Natural killer cell treated with Interleukin-12 subunit alpha and Interleukin-12 subunit beta and Interleukin-15 and Interleukin-18, amount 100 ng/mL, for 72 hours (primary cell): ENCODE results near the gene IL31. TPM values are rescaled to one million over a fixed set of nuclear protein-coding genes. Genes with fewer than 3 reads are reported as not detected.
A peak's percentile ranks its signal among the peaks of the same experiment; 100 is the strongest.

Experiments used
- ATAC-seq, 2 donors: fragments of 150-1000 bp; cut with Tn5 transposase in 1 of 2; sonication (Bioruptor Pico), chemical (Tn5 transposase) in 1 of 2; 2 replicates each; pipeline ENCODE4 v1.10.0; 2021
- DNase-seq: peaks from one replicate; pipeline ENCODE4 v3.0.0; 2022; ENCODE audit warnings: low spot score
- H3K27ac Mint-ChIP-seq, 2 donors: 1 replicate in 1 of 2; 2 replicates in 1 of 2; pipeline ENCODE4 v1.8.0; 2022; ENCODE audit warnings: mixed read lengths in 2 of 2, mild to moderate bottlenecking in 1 of 2, moderate library complexity in 1 of 2
- H3K27me3 Mint-ChIP-seq, 2 donors: 1 replicate in 1 of 2; 2 replicates in 1 of 2; pipeline ENCODE4 v1.8.0; 2022; ENCODE audit warnings: mixed read lengths in 2 of 2
- H3K36me3 Mint-ChIP-seq: one replicate; pipeline ENCODE4 v1.8.0; 2022; ENCODE audit warnings: mixed read lengths
- H3K4me1 Mint-ChIP-seq, 2 donors: 1 replicate in 1 of 2; 2 replicates in 1 of 2; pipeline ENCODE4 v1.8.0; 2022; ENCODE audit warnings: low read depth in 2 of 2, mixed read lengths in 2 of 2, mild to moderate bottlenecking in 1 of 2
- H3K4me3 Mint-ChIP-seq: one replicate; pipeline ENCODE4 v1.8.0; 2022; ENCODE audit warnings: mixed read lengths
- H3K9me3 Mint-ChIP-seq: 2 replicates; pipeline ENCODE4 v1.8.0; 2022; ENCODE audit warnings: mixed read lengths
- total RNA-seq, 2 donors: library from RNA; stranded (reverse); gene quantifications; one replicate each; pipeline ENCODE4 v1.2.3, GENCODE V29; 2022

IL31 gene
- total RNA-seq, 2 donors from 2014 or later, result not detected

DNA sequence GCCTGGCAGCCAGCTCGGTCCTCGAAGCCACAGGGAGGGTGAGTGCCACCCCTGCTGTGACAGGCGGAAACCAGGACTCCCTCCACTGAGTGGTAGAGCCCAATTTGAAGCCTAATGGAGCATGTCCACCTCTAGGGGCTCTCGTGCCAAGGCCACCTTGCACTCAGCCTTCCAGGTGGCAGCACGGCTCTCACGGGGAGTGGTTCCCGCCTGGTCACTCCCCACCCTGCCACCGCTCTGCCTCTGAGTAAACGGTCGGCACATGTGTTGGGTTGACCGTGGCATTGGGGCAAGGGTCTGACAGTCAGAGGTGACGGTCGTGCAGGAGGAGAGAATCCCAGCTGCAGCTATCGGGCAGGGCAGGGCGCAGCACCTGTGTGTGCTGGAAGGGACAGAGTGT lies 34.8 kb downstream of the IL31 start:
- no peaks in the 10 kb centered on the region for H3K27me3 Mint-ChIP-seq
- no peak overlapping the region for H3K27ac Mint-ChIP-seq
- no peaks in the 10 kb centered on the region for H3K9me3 Mint-ChIP-seq
- H3K4me3 Mint-ChIP-seq, result no peak overlapping the region
- DNase-seq (no peak), ATAC-seq (no peak)
- peaks cover 2 to 4% of the 10 kb centered on the region in 2 donors for H3K4me1 Mint-ChIP-seq
- no peaks in the 10 kb centered on the region for H3K36me3 Mint-ChIP-seq

DNA sequence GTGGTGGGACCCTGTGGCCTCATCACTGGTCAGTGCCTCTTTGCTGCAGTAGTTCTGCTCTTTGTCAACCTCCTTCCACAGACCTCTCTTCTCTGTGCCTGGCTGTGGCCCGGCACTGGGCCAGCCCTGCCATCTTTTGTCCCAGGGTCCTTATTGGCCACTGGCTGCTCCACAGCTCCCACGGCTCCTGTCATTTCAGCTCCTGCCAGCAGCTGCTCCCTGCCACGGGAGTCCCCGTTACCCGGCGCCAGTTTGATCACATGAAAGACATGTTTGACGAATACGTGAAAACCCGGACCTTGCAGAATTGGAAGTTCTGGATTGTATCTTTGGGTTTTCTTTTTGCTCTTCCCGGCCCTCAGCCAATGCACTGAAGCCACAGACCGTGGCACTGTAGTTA lies 35.4 kb downstream of the IL31 start:
- Mint-ChIP-seq H3K4me1 (peaks cover under 1 to 2% of the 10 kb centered on the region in 2 donors), H3K4me3 (no peak overlapping the region), H3K27me3 (no peaks in the 10 kb centered on the region), H3K27ac (no peak overlapping the region), H3K36me3 (no peaks in the 10 kb centered on the region), H3K9me3 (no peaks in the 10 kb centered on the region)
- no peak for DNase-seq
- no peak for ATAC-seq

DNA sequence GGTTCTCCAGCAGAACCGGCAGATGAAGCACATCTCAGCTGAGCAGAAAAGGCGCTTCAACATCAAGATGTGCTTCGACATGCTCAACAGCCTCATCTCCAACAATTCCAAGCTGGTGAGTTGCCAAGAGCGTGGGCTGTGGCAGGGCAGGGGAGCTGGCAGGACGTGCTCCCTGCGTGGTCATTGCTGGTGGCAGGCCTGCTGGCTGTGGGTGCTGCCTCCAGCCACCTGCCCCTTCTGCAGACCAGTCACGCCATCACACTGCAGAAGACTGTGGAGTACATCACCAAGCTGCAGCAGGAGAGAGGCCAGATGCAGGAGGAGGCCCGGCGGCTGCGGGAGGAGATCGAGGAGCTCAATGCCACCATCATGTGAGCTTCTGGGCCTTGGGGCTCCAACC lies 35.8 kb downstream of the IL31 start:
- Mint-ChIP-seq H3K4me1 (peaks cover 0 to 2% of the 10 kb centered on the region in 2 donors), H3K9me3 (no peaks in the 10 kb centered on the region), H3K27me3 (no peaks in the 10 kb centered on the region), H3K4me3 (no peak overlapping the region), H3K36me3 (no peaks in the 10 kb centered on the region), H3K27ac (no peak overlapping the region)
- DNase-seq, result no peak
- no peak for ATAC-seq

DNA sequence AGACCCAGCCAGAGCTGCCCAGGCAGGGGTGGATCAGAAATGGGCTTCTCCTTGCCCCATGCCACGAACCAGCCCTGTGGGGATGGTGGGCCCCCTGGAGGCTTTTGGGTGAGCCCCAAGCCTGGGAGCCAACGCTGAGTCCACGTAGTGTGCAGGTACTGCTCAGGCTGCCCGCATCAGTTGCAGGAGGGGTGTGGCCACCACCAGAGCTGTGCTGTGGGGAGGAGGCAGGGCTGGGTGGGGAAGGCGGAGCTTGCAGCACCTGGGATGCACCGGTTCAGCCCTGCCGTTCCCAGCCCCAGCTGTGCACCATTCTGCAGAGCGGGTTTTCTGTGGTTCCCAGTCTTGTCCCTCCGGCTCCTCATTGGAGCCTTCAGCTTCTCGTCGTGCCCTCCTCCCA lies 36.3 kb downstream of the IL31 start:
- Mint-ChIP-seq H3K27ac (no peak overlapping the region), H3K4me3 (no peak overlapping the region), H3K4me1 (peaks cover 0 to 2% of the 10 kb centered on the region in 2 donors), H3K9me3 (no peaks in the 10 kb centered on the region), H3K27me3 (no peaks in the 10 kb centered on the region), H3K36me3 (no peaks in the 10 kb centered on the region)
- peak in 1 of 2 donors; percentile 14 for ATAC-seq
- no peak for DNase-seq

DNA sequence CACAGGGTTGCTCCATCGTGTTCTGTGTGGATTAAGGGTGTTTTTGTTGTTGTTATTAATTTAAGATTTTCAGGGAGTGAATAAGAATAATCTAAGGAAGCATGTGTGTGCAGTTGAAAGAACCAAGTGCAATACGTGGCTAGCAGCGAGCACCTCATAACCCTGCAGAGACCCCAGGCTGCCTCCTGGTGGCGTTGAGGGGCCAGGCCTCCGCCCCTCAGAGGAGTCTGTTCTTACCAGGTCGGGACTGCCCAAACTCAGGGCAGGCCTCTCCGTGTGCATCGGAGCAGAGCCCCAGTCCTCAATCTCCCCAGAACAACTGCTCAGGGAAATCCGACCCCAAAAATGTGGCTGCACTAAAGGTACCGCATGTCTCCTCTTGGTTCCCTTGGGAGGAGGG lies 36.8 kb downstream of the IL31 start:
- Mint-ChIP-seq H3K4me3 (no peak overlapping the region), H3K36me3 (no peaks in the 10 kb centered on the region), H3K9me3 (no peaks in the 10 kb centered on the region)

DNA sequence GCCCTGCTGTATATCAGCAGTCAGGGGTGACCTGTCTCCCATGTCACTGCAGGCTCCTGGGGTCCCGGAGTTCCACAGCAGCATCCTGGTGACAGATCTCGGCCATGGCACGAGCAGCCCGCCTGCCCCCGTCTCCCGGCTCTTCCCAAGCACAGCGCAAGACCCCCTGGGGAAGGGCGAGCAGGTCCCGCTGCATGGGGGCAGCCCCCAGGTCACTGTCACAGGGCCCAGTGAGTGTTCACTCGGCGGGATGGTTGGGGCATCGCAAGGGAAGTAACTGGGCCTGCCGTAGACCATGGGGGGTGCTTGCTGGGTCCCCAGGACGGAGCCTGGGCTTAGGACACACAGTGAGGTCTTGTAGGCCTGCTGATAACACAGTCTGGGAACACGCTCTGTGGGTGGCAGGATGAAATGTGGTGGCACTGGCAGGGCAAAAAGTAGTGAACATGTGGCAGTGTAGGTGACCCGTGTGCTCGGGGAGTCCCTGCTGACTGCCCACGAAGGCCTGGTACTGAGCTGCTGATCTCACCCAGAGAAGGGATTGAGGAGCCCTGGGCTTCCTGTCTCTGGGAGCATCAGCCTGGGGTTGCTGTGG lies 38.5 kb downstream of the IL31 start:
- DNase-seq, result no peak
- Mint-ChIP-seq H3K27ac (peak overlapping the region in 1 of 2 donors; percentile 25), H3K36me3 (no peaks in the 10 kb centered on the region), H3K4me1 (peaks cover 0 to 2% of the 10 kb centered on the region in 2 donors), H3K4me3 (no peak overlapping the region), H3K9me3 (no peaks in the 10 kb centered on the region), H3K27me3 (no peaks in the 10 kb centered on the region)
- ATAC-seq, result peak in 1 of 2 donors; percentile 14

More for the DNA sequence above, 36.8 kb downstream of the IL31 start:
- Mint-ChIP-seq H3K27me3 (no peaks in the 10 kb centered on the region), H3K4me1 (peaks cover 0 to 2% of the 10 kb centered on the region in 2 donors), H3K27ac (peak overlapping the region in 1 of 2 donors; percentile 31)
- DNase-seq, result no peak
- ATAC-seq, result no peak

DNA sequence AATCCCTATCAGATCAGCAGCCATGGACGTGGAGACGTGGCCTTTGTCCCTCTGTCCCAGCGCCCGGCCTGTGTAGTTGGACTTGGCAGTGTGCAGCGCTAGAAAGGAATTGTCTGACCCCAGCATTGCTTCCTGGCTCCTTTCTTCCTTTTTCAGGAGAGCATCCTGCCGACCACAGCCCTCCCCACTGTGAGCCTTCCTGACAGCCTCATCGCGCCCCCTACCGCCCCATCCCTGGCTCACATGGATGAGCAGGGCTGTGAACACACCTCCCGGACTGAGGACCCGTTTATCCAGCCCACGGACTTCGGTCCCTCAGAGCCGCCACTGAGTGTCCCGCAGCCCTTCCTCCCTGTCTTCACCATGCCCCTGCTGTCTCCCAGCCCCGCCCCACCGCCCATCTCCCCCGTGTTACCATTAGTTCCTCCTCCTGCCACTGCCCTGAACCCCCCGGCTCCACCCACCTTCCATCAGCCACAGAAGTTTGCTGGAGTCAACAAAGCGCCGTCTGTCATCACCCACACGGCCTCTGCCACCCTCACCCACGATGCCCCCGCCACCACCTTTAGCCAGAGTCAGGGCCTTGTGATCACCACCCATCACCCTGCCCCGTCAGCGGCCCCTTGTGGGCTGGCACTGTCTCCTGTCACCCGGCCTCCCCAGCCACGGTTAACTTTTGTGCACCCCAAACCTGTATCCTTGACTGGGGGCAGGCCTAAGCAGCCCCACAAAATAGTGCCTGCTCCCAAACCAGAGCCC lies 40.6 kb downstream of the IL31 start:
- Mint-ChIP-seq H3K4me3 (no peak overlapping the region), H3K27ac (peak overlapping the region in 1 of 2 donors; percentile 57), H3K4me1 (peaks cover 0 to 2% of the 10 kb centered on the region in 2 donors), H3K27me3 (no peaks in the 10 kb centered on the region), H3K36me3 (no peaks in the 10 kb centered on the region), H3K9me3 (no peaks in the 10 kb centered on the region)
- no peak for DNase-seq
- no peak for ATAC-seq

DNA sequence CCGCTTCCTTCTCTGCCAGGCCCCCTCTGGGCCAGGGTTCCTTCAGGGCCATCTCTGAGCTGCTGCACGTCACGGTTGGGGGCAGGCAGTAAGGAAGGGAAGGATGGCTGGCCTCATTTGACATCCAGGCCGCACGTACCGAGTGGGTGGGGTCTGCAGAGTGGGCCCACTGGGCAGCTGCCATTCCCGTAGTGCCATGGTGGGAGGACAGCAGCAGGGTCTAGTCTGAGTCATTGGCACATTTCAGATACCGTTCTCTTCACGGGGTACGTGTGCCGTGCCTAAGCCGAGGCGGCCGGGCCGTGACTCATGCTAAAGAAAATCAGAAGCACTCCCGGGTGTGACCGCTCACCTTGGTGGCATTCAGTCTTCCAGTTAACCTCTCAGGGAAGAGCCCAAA lies 43.9 kb downstream of the IL31 start:
- no peak for ATAC-seq
- DNase-seq, result no peak
- H3K36me3 Mint-ChIP-seq, result no peaks in the 10 kb centered on the region
- no peak overlapping the region for H3K4me3 Mint-ChIP-seq
- no peaks in the 10 kb centered on the region for H3K27me3 Mint-ChIP-seq
- no peak overlapping the region for H3K27ac Mint-ChIP-seq
- peaks cover 5 to 14% of the 10 kb centered on the region in 2 donors for H3K4me1 Mint-ChIP-seq
- no peaks in the 10 kb centered on the region for H3K9me3 Mint-ChIP-seq

DNA sequence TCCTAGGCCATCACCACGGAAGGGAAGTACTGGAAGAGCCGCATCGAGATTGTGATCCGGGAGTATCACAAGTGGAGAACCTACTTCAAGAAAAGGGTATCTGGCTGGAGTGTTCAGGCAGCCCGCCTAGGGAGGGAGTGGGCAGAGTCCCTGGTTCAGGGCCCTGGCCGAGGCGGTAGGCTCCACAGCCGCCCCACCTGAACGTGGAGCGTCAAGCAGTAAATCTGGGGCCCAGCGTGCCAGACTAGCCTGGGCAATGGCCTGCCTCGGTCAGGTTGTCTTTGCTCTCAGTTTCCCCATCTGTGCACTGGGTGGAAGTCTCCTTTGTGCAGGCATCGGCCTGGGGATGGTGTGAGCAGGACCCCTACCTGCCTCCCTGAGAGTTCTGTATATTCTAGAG lies 44.9 kb downstream of the IL31 start:
- no peaks in the 10 kb centered on the region for H3K9me3 Mint-ChIP-seq
- DNase-seq (no peak), ATAC-seq (no peak)
- H3K4me1 Mint-ChIP-seq, result peaks cover 5 to 12% of the 10 kb centered on the region in 2 donors
- no peaks in the 10 kb centered on the region for H3K27me3 Mint-ChIP-seq
- H3K36me3 Mint-ChIP-seq, result no peaks in the 10 kb centered on the region
- no peak overlapping the region for H3K27ac Mint-ChIP-seq
- H3K4me3 Mint-ChIP-seq, result no peak overlapping the region

DNA sequence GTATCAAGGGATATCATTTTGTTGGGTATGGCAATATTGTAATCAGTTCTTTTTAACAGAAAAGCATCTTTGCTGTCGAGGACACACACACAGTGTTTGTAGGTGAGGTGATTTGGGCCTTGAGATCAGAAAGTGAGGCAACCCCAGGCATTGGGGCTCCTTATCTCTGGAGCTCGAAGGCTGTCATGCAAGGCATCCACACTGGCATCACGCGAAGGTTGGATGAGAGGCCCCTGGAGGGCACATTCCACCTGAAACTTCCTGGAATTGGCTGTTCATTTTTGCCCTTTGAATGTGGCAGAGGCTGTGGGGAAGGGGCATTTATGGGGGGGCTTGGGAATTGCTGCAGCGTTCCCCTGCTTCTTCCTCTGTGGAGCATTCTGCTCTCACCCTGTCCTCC lies 45.5 kb downstream of the IL31 start:
- Mint-ChIP-seq H3K27ac (no peak overlapping the region), H3K9me3 (no peaks in the 10 kb centered on the region), H3K36me3 (no peaks in the 10 kb centered on the region), H3K4me3 (no peak overlapping the region), H3K27me3 (no peaks in the 10 kb centered on the region), H3K4me1 (peaks cover 8 to 15% of the 10 kb centered on the region in 2 donors)
- no peak for DNase-seq
- ATAC-seq, result no peak

DNA sequence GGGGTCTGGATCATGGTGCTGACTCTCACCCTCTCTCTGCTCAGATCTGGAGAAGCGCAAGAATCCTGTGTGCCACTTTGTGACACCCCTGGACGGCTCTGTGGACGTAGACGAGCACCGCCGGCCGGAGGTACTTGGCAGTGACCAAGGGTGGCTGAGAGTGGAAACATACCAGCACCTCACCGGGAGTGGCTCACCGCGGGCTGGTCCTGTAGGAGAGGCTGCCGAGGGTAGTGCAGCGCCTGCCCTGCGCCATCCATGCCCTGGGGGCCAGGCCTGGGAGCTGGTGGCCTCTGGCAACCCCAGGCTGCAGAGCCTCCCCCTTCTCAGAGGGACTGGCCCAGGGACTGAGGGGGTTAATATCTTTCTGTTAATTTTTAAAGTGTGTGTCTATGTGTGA lies 46.2 kb downstream of the IL31 start:
- no peaks in the 10 kb centered on the region for H3K27me3 Mint-ChIP-seq
- H3K36me3 Mint-ChIP-seq, result no peaks in the 10 kb centered on the region
- ATAC-seq (no peak), DNase-seq (no peak)
- H3K27ac Mint-ChIP-seq, result no peak overlapping the region
- H3K9me3 Mint-ChIP-seq, result no peaks in the 10 kb centered on the region
- peaks cover 15 to 20% of the 10 kb centered on the region in 2 donors for H3K4me1 Mint-ChIP-seq
- no peak overlapping the region for H3K4me3 Mint-ChIP-seq

DNA sequence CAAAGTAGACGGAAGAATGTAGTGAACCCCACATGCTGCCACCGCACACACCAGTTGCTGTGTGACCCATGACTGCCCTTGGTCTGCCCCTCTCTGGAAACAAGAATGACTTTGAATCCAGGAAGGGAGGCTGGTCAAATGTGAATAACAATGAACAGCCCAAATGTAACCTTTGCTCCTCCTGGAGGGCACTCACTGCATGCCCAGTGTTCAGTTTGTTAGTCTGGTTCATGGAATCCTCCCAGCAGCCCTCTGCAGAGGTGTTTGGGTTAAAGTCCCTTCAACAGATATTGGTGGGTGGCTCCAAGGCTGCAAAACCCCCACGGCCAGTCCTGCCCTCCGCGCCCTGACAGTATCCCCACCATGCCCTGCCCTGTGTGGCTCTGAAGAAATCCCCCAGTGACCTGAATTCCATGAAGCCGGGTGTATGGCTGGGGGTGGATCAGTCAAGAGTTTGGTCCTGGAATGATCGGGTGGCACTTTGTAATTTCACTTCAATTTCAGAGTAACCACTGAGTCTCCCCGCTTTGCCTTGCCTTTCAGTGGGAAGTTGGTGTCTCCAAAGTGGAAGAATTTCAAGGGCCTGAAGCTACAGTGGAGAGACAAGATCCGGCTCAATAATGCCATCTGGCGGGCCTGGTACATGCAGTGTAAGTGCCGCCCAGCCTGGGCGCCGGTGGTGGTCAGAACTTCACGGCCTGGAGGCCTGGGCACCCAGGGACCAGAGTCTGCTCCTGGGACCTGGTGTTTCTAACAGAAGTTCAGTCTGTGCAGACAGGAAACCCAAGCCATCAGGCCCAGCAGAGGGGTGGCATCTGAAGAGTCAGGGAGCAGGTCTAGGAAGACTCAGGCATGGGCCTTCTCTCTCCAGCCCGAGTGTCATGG lies 47.1 kb downstream of the IL31 start:
- no peaks in the 10 kb centered on the region for H3K36me3 Mint-ChIP-seq
- H3K4me3 Mint-ChIP-seq, result no peak overlapping the region
- DNase-seq, result no peak

DNA sequence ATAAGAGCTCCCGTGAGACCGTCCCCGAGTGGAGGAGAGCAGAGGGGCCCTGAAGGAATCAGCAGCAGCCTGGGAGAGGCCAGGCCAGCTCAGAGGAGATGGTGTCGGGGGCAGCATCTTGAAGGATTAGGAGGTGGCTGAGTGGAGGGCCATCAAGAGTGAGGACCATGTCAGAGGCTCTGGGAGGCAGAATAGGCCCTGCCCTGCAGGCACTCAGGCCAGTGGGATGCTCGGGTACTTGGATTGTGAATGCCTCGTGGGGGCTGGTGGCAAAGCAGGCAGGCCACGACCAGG lies 47.7 kb downstream of the IL31 start:
- DNase-seq (no peak), ATAC-seq (no peak)
- Mint-ChIP-seq H3K4me1 (peaks cover 21 to 25% of the 10 kb centered on the region in 2 donors), H3K36me3 (no peaks in the 10 kb centered on the region), H3K9me3 (no peaks in the 10 kb centered on the region), H3K27ac (peak overlapping the region in 1 of 2 donors; percentile 81), H3K4me3 (no peak overlapping the region), H3K27me3 (no peaks in the 10 kb centered on the region)

More for the DNA sequence above, 47.1 kb downstream of the IL31 start:
- Mint-ChIP-seq H3K4me1 (peaks cover 15 to 21% of the 10 kb centered on the region in 2 donors), H3K9me3 (no peaks in the 10 kb centered on the region), H3K27me3 (no peaks in the 10 kb centered on the region), H3K27ac (peak overlapping the region in 1 of 2 donors; percentile 81)
- ATAC-seq, result no peak
